ENCODE data around the gene AADAT.

The AADAT gene

DNA sequence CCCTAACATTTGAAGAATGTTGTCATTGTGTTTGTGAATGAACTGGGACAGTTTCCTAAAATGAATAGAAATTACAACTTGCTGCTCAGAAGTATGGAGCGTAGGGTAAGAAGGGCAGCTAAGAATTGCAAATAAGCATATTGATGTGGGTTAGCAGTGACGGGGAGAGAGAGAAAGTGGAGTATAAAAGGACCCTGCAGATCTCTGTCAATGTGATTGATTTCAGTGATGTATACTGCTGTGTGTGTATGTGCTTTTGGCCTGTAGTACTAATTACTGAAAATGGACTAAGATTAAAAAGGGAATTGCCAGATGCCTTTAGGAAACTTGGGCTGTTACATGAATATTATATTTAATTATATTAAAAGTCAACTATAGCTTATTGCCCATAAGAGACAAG, 55.8 kb downstream of the AADAT start:
- no peak overlapping the region for H3K23ac ChIP-seq (ENCODE audit: low read length)
- H4K12ac ChIP-seq (ENCODE audit: low read depth, low read length), result no peak overlapping the region
- WGBS (ENCODE audit: extremely low coverage, insufficient coverage, insufficient read length), result no CpG with 5 or more reads among the region's 2 CpGs
- H3K9ac ChIP-seq (ENCODE audit: low read length), result no peak overlapping the region
- no peak overlapping the region for H3K4me3 ChIP-seq (ENCODE audit: low read depth, low read length)
- no peak for DNase-seq
- H2AK5ac ChIP-seq (ENCODE audit: low read length), result no peak overlapping the region
- no peak overlapping the region for H4K91ac ChIP-seq (ENCODE audit: low read depth, low read length)
- H2BK120ac ChIP-seq (ENCODE audit: insufficient read depth, low read length, poor library complexity), result no peak overlapping the region
- no peak overlapping the region for H2AFZ ChIP-seq (ENCODE audit: insufficient read depth, low read length, poor library complexity)
- no peaks in the 10 kb centered on the region for H3K79me2 ChIP-seq (ENCODE audit: control insufficient read depth, insufficient read depth, low read length, poor library complexity)
- H3K36me3 ChIP-seq (ENCODE audit: control insufficient read depth in 1 of 2, insufficient read depth in 2 of 2, low read length in 2 of 2), result no peaks in the 10 kb centered on the region
- H4K8ac ChIP-seq (ENCODE audit: low read depth, low read length), result no peak overlapping the region
- H3K9me3 ChIP-seq (ENCODE audit: insufficient read depth, low read depth, low read length), result no peaks in the 10 kb centered on the region
- H3K18ac ChIP-seq (ENCODE audit: low read length), result no peak overlapping the region
- no peak overlapping the region for H3K14ac ChIP-seq (ENCODE audit: low read length)
- no peaks in the 10 kb centered on the region for H3K27me3 ChIP-seq (ENCODE audit: insufficient read depth, low read length)
- no peak overlapping the region for H2BK12ac ChIP-seq (ENCODE audit: low read length)
- H2BK5ac ChIP-seq (ENCODE audit: low read depth, low read length, poor library complexity), result no peak overlapping the region
- no peaks in the 10 kb centered on the region for H3K79me1 ChIP-seq (ENCODE audit: low read length)
- no peak overlapping the region for H3K27ac ChIP-seq (ENCODE audit: low read depth, low read length)
- H3K4me2 ChIP-seq (ENCODE audit: low read length), result no peak overlapping the region
- no peak overlapping the region for H3K4ac ChIP-seq (ENCODE audit: low read depth, low read length)
- H3K4me1 ChIP-seq (ENCODE audit: control insufficient read depth in 1 of 2, insufficient read depth in 2 of 2, low read length in 2 of 2), result no peaks in the 10 kb centered on the region

DNA sequence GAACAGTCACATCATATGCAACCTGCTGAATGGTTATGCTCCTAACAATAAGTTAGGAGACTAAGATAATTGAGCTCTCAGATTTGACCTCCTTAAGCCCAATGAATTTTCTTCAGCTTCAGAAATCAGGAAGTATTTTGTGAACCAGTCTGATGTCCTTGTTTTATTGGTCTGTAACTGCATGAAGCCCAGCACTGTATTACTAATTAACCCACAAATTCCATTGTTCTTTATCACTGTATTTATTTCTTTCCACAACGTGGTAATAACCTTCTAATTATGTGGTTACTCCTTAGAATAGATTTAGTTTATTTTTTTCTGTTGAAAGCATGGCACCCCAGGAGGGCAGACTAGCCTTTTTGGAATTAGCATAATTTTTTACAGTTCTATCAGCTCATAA, 59.6 kb downstream of the AADAT start:
- no peak overlapping the region for H3K4me2 ChIP-seq (ENCODE audit: low read length)
- no peaks in the 10 kb centered on the region for H3K9me3 ChIP-seq (ENCODE audit: insufficient read depth, low read depth, low read length)
- H3K23ac ChIP-seq (ENCODE audit: low read length), result no peak overlapping the region
- WGBS (ENCODE audit: extremely low coverage, insufficient coverage, insufficient read length), result no CpG with 5 or more reads among the region's 1 CpG
- DNase-seq, result no peak
- H3K4me3 ChIP-seq (ENCODE audit: low read depth, low read length), result no peak overlapping the region
- no peak overlapping the region for H4K91ac ChIP-seq (ENCODE audit: low read depth, low read length)
- no peak overlapping the region for H3K14ac ChIP-seq (ENCODE audit: low read length)
- H2BK12ac ChIP-seq (ENCODE audit: low read length), result no peak overlapping the region
- H3K18ac ChIP-seq (ENCODE audit: low read length), result no peak overlapping the region
- H3K27ac ChIP-seq (ENCODE audit: low read depth, low read length), result no peak overlapping the region
- peaks cover 14% of the 10 kb centered on the region for H3K79me2 ChIP-seq (ENCODE audit: control insufficient read depth, insufficient read depth, low read length, poor library complexity)
- H4K8ac ChIP-seq (ENCODE audit: low read depth, low read length), result no peak overlapping the region
- no peak overlapping the region for H3K4ac ChIP-seq (ENCODE audit: low read depth, low read length)
- H2BK120ac ChIP-seq (ENCODE audit: insufficient read depth, low read length, poor library complexity), result no peak overlapping the region
- H3K36me3 ChIP-seq (ENCODE audit: control insufficient read depth in 1 of 2, insufficient read depth in 2 of 2, low read length in 2 of 2), result no peaks in the 10 kb centered on the region
- peaks cover 4 to 7% of the 10 kb centered on the region in 2 experiments for H3K4me1 ChIP-seq (ENCODE audit: control insufficient read depth in 1 of 2, insufficient read depth in 2 of 2, low read length in 2 of 2)
- H3K9ac ChIP-seq (ENCODE audit: low read length), result no peak overlapping the region
- H2BK5ac ChIP-seq (ENCODE audit: low read depth, low read length, poor library complexity), result no peak overlapping the region
- no peak overlapping the region for H4K12ac ChIP-seq (ENCODE audit: low read depth, low read length)
- H2AK5ac ChIP-seq (ENCODE audit: low read length), result no peak overlapping the region
- no peaks in the 10 kb centered on the region for H3K27me3 ChIP-seq (ENCODE audit: insufficient read depth, low read length)
- H3K79me1 ChIP-seq (ENCODE audit: low read length), result peaks cover 16% of the 10 kb centered on the region
- no peak overlapping the region for H2AFZ ChIP-seq (ENCODE audit: insufficient read depth, low read length, poor library complexity)

DNA sequence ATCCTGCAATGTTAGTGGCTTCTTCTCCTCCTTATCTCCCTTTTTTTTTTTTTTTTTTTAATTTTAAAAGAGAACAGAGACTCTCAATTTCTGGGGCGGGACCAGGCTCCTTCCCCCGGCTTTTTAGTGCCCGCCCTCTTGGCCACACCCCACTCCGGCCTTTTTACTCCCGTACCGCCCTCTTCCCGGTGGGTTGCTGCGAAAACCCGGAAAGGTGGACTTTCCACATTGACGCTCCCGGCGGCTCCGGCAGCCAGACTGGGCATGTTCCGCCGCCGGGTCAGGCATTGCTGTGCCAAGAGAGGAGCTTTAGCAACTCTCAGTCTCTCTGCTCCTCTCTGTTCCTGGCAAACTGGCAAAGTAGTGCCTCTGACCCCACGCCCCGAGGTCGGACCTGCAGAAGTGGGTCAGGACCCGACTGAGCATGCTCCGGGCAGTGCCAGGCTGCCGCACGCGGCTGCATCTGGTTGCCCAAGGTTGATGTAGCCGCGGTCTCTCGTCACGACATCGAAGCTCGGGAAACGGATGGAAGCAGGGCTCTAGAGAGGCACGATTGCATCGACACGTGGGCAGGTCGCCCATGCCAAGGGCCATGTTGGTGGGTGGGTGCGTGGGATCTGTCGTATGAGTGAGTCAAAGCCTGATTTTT, 62.5 kb downstream of the AADAT start:
- peaks cover 4 to 7% of the 10 kb centered on the region in 2 experiments for H3K4me1 ChIP-seq (ENCODE audit: control insufficient read depth in 1 of 2, insufficient read depth in 2 of 2, low read length in 2 of 2)
- H3K36me3 ChIP-seq (ENCODE audit: control insufficient read depth in 1 of 2, insufficient read depth in 2 of 2, low read length in 2 of 2), result peaks cover 0 to 2% of the 10 kb centered on the region in 2 experiments
- no peaks in the 10 kb centered on the region for H3K9me3 ChIP-seq (ENCODE audit: insufficient read depth, low read depth, low read length)
- peak overlapping the region; percentile 91 for H3K18ac ChIP-seq (ENCODE audit: low read length)
- peak; percentile 89 to 99 for DNase-seq
- H2BK12ac ChIP-seq (ENCODE audit: low read length), result peak overlapping the region; percentile 88
- peak overlapping the region; percentile 100 for H3K4me2 ChIP-seq (ENCODE audit: low read length)
- H3K4ac ChIP-seq (ENCODE audit: low read depth, low read length), result peak overlapping the region; percentile 30
- H3K27ac ChIP-seq (ENCODE audit: low read depth, low read length), result no peak overlapping the region
- H3K23ac ChIP-seq (ENCODE audit: low read length), result no peak overlapping the region
- peak overlapping the region; percentile 90 for H4K8ac ChIP-seq (ENCODE audit: low read depth, low read length)
- peak overlapping the region; percentile 91 for H2AFZ ChIP-seq (ENCODE audit: insufficient read depth, low read length, poor library complexity)
- peak overlapping the region; percentile 81 for H3K9ac ChIP-seq (ENCODE audit: low read length)
- H3K4me3 ChIP-seq (ENCODE audit: low read depth, low read length), result peak overlapping the region; percentile 81
- no peak overlapping the region for H2BK5ac ChIP-seq (ENCODE audit: low read depth, low read length, poor library complexity)
- peaks cover 16% of the 10 kb centered on the region for H3K79me1 ChIP-seq (ENCODE audit: low read length)
- H4K12ac ChIP-seq (ENCODE audit: low read depth, low read length), result peak overlapping the region; percentile 93
- peak overlapping the region; percentile 76 for H4K91ac ChIP-seq (ENCODE audit: low read depth, low read length)
- no peaks in the 10 kb centered on the region for H3K27me3 ChIP-seq (ENCODE audit: insufficient read depth, low read length)
- peaks cover 14% of the 10 kb centered on the region for H3K79me2 ChIP-seq (ENCODE audit: control insufficient read depth, insufficient read depth, low read length, poor library complexity)
- H3K14ac ChIP-seq (ENCODE audit: low read length), result peak overlapping the region; percentile 96
- no peak overlapping the region for H2AK5ac ChIP-seq (ENCODE audit: low read length)
- no CpG with 5 or more reads among the region's 37 CpGs for WGBS (ENCODE audit: extremely low coverage, insufficient coverage, insufficient read length)
- peak overlapping the region; percentile 16 for H2BK120ac ChIP-seq (ENCODE audit: insufficient read depth, low read length, poor library complexity)

DNA sequence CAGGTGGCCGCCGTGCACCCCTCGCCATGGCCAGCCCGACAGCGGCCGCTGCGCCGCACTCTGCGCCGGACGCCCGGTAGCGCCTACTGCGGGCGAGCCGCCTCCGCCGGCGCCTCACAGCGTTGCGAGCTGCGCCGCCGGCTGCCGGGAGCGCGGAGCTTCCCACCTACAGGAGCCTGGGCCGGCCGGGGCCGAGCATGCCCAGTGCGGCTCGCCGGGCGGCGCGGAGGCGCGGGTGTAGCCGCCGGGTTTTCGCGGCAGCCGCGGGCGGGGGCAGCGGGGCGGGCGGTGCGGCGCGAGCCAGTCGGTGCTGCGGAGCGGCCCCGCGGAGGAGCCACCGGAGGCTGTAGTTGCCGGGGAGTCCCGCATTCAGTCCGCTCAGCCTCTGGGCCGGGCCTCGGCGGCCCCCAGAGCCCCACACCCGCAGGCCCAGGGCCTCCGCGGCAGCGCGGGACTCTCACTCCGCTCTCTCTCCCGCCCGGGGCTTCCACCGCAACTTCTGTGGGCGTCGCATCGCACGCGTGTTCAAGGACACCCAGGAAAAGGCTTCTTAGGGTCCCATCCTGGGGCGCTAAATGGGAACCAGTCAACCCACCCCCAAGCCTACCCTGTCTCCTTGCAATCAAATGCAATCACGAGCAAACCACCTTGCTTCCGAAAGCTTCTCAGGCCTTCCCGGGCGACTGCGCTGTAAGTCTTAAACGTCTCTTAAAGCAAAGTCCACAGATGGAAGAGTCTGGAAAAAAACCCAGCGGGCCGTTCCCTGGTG, 63.3 kb downstream of the AADAT start, which contains the start of gene MFAP3L:
Gene MFAP3L (minus strand): TSS at position 143 of the 769 bp plus-strand sequence. CDS start 20,518 bp downstream, outside the sequence.
- Histone ChIP-seq H3K9ac (ENCODE audit: low read length) (peak within 1 kb of the TSS; percentile 93), H2BK12ac (ENCODE audit: low read length) (peak within 1 kb of the TSS; percentile 75), H3K27ac (ENCODE audit: low read depth, low read length) (peak within 1 kb of the TSS; percentile 84), H3K79me2 (ENCODE audit: control insufficient read depth, insufficient read depth, low read length, poor library complexity) (peaks cover 14% of the 10 kb centered on the region), H3K4me1 (ENCODE audit: control insufficient read depth in 1 of 2, insufficient read depth in 2 of 2, low read length in 2 of 2) (peaks cover 4 to 7% of the 10 kb centered on the region in 2 experiments), H2AK5ac (ENCODE audit: low read length) (no peak within 1 kb of the TSS), H2BK120ac (ENCODE audit: insufficient read depth, low read length, poor library complexity) (peak within 1 kb of the TSS; percentile 93), H3K27me3 (ENCODE audit: insufficient read depth, low read length) (no peaks in the 10 kb centered on the region), H3K14ac (ENCODE audit: low read length) (peak within 1 kb of the TSS; percentile 98), H2BK5ac (ENCODE audit: low read depth, low read length, poor library complexity) (peak within 1 kb of the TSS; percentile 96), H3K4me2 (ENCODE audit: low read length) (peak within 1 kb of the TSS; percentile 100), H3K79me1 (ENCODE audit: low read length) (peaks cover 16% of the 10 kb centered on the region), H3K4ac (ENCODE audit: low read depth, low read length) (peak within 1 kb of the TSS; percentile 99), H3K4me3 (ENCODE audit: low read depth, low read length) (peak within 1 kb of the TSS; percentile 89), H3K23ac (ENCODE audit: low read length) (no peak within 1 kb of the TSS), H4K8ac (ENCODE audit: low read depth, low read length) (peak within 1 kb of the TSS; percentile 91), H3K9me3 (ENCODE audit: insufficient read depth, low read depth, low read length) (no peaks in the 10 kb centered on the region), H2AFZ (ENCODE audit: insufficient read depth, low read length, poor library complexity) (peak within 1 kb of the TSS; percentile 98), H3K36me3 (ENCODE audit: control insufficient read depth in 1 of 2, insufficient read depth in 2 of 2, low read length in 2 of 2) (peaks cover 0 to 2% of the 10 kb centered on the region in 2 experiments), H3K18ac (ENCODE audit: low read length) (peak within 1 kb of the TSS; percentile 94), H4K91ac (ENCODE audit: low read depth, low read length) (peak within 1 kb of the TSS; percentile 97), H4K12ac (ENCODE audit: low read depth, low read length) (peak within 1 kb of the TSS; percentile 95)
- peak; percentile 89 to 95 for DNase-seq
- WGBS (ENCODE audit: extremely low coverage, insufficient coverage, insufficient read length), result no CpG with 5 or more reads among the region's 86 CpGs

Data from trophoblast cell (in vitro differentiated cells and primary cell).